Heart left ventricle (tissue), 13 donors: ENCODE data around the gene MYO6.

ENCODE experiments used
- POLR2A ChIP-seq, 2 donors: fragments of 450-650 bp; IDR thresholded peaks; one replicate each; pipeline ENCODE4 v1.6.1; 2017; ENCODE audit warnings: antibody characterized with exemption in 2 of 2, mild to moderate bottlenecking in 2 of 2, moderate library complexity in 2 of 2
- TF ChIP-seq, protein P1 (sequence below), 12 donors: fragments of 200-600 bp; sonication (generic) in 4 of 12; IDR thresholded peaks; one replicate each; pipeline versions ENCODE4 v1.5.0 to v1.8.0; 2018 to 2022; ENCODE audit warnings: antibody characterized with exemption in 12 of 12, mild to moderate bottlenecking in 5 of 12
- donor health status: ischemic (EF 13 %, LVEDD 7.1; RV severe dilation, severe dysfunction).
- donor health status: DM: no; HTN: yes; CAD: no.
- donor health status: DM: no; HTN: no; CAD: no.
- donor health status: ischemic (EF 25% LVEDD 6.9; RV normal size, moderate dysfunction).
- donor health status: ischemic (EF 25% LVEDD 5.7; RV mildly dilated, moderate dysfunction).
- donor health status: ischemic (EF 35%, LVEDD 5.7; RV mildly dilated, moderate dysfunction).
- donor health status: nonischemic (EF 11% LVEDD 7.7; RV severe dilation, severe dysfunction).
- donor health status: DM: yes; HTN: yes; CAD: no.
- donor health status: PGD.
- donor health status: ischemic (EF 29% LVEDD 5.4; RV normal size, mild dysfunction).
- donor health status: nonischemic (EF 23%, LVEDD 6.1; RV moderate dilation, normal function).

DNA sequence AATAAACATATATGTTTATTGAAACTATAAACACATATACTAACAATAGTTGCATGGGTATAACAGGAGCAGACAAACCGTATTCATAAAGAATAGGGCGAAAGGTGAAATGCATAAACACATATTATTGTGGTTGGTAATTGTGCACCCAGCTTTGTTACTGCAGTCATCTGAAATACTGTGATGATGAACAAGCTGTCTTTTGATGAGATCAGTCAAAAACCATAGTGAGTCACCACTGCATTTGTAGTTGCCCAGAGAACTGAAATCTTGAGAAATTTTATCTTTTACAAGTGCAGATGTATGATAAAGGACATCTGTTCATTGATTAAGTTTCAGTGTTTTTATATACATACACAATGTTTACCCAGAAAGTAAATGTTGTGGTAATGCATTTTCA is 133.7 kb downstream of the MYO6 start:
- TF ChIP-seq, protein P1, sequence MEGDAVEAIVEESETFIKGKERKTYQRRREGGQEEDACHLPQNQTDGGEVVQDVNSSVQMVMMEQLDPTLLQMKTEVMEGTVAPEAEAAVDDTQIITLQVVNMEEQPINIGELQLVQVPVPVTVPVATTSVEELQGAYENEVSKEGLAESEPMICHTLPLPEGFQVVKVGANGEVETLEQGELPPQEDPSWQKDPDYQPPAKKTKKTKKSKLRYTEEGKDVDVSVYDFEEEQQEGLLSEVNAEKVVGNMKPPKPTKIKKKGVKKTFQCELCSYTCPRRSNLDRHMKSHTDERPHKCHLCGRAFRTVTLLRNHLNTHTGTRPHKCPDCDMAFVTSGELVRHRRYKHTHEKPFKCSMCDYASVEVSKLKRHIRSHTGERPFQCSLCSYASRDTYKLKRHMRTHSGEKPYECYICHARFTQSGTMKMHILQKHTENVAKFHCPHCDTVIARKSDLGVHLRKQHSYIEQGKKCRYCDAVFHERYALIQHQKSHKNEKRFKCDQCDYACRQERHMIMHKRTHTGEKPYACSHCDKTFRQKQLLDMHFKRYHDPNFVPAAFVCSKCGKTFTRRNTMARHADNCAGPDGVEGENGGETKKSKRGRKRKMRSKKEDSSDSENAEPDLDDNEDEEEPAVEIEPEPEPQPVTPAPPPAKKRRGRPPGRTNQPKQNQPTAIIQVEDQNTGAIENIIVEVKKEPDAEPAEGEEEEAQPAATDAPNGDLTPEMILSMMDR (IDR thresholded peaks at IDR 0.05) = no peak
- no peak for TF ChIP-seq POLR2A (IDR thresholded peaks at IDR 0.05)
